Nephron (organoid): Measurements from ENCODE around the gene INTS3.

ENCODE experiments used
- H3K27ac Mint-ChIP-seq, 3 experiments: 2 replicates each; pipeline ENCODE4 v1.8.0; 2020; ENCODE audit warnings: mixed read lengths in 3 of 3, mild to moderate bottlenecking in 2 of 3, moderate library complexity in 1 of 3
- H3K27me3 Mint-ChIP-seq: 2 replicates; pipeline ENCODE4 v1.8.0; 2021; ENCODE audit warnings: low read depth, mild to moderate bottlenecking, moderate library complexity, mixed read lengths
- H3K36me3 Mint-ChIP-seq: 2 replicates; pipeline ENCODE4 v1.8.0; 2020; ENCODE audit warnings: low read depth, mixed read lengths
- H3K4me1 Mint-ChIP-seq: 2 replicates; pipeline ENCODE4 v1.8.0; 2020; ENCODE audit warnings: mixed read lengths
- H3K4me3 Mint-ChIP-seq, 3 experiments: 2 replicates each; pipeline ENCODE4 v1.8.0; 2020; ENCODE audit warnings: mild to moderate bottlenecking in 3 of 3, mixed read lengths in 3 of 3, moderate library complexity in 2 of 3
- H3K9me3 Mint-ChIP-seq: 2 replicates; pipeline ENCODE4 v1.8.0; 2020; ENCODE audit warnings: mixed read lengths
- TF ChIP-seq, protein P1 (sequence below), 3 experiments: fragments of 200-600 bp; sonication (generic); IDR thresholded peaks; one replicate each; pipeline ENCODE4 v1.5.0; 2021; ENCODE audit warnings: antibody characterized with exemption in 3 of 3; ENCODE audit not compliant: unreplicated experiment in 3 of 3

The INTS3 gene

DNA sequence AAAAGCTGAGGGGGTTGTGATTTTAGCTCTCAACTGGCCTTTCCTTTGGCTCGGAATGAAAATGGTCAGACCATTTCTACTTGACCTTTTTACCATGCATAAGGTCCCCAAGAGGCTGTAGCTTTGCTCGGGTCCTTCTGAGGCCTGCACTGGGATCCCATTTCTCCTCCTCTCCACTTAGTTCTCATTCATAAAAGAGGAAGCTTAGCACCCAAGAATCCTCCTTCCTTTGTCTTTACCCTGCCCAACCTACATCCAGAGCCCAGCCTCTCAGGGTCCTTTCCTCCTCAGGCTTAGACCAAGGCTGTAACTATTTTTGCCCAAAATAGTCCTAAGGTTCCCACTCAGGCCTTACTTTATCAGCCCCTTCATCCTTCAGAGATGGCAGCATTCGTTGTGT lies 41.4 kb downstream of the INTS3 start:
- peaks cover 15% of the 10 kb centered on the region for H3K4me1 Mint-ChIP-seq
- TF ChIP-seq, protein P1, sequence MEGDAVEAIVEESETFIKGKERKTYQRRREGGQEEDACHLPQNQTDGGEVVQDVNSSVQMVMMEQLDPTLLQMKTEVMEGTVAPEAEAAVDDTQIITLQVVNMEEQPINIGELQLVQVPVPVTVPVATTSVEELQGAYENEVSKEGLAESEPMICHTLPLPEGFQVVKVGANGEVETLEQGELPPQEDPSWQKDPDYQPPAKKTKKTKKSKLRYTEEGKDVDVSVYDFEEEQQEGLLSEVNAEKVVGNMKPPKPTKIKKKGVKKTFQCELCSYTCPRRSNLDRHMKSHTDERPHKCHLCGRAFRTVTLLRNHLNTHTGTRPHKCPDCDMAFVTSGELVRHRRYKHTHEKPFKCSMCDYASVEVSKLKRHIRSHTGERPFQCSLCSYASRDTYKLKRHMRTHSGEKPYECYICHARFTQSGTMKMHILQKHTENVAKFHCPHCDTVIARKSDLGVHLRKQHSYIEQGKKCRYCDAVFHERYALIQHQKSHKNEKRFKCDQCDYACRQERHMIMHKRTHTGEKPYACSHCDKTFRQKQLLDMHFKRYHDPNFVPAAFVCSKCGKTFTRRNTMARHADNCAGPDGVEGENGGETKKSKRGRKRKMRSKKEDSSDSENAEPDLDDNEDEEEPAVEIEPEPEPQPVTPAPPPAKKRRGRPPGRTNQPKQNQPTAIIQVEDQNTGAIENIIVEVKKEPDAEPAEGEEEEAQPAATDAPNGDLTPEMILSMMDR (IDR thresholded peaks at IDR 0.05; ENCODE audit: unreplicated experiment in 3 of 3), result no peak
- peaks cover 66% of the 10 kb centered on the region for H3K36me3 Mint-ChIP-seq
- H3K4me3 Mint-ChIP-seq, result no peak overlapping the region
- H3K27me3 Mint-ChIP-seq, result peaks cover 5% of the 10 kb centered on the region
- peak overlapping the region in 2 of 3 experiments; percentile 49 to 55 for H3K27ac Mint-ChIP-seq
- H3K9me3 Mint-ChIP-seq, result no peaks in the 10 kb centered on the region

DNA sequence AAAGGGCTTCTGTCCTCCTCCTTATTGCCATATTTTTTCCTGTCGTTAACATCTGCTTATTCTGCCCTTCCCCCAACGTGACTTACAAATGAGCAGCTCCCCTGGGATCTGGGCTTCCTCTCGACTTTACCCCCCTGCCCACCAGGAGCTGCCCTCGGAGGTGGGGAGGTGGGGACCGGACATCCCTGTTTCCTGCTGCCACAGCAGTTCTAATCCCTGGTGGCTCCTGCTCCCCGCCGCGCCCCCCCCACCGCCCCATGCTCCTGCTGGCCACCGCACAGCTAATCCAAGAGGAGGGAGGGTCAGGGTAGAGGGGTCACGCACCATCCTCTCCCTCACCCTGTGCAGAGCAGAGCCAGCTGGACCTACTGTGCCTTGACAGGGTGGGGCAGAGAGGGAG lies 42.9 kb downstream of the INTS3 start:
- H3K27ac Mint-ChIP-seq, result peak overlapping the region; percentile 64 to 92 (median 71)
- TF ChIP-seq, protein P1 (IDR thresholded peaks at IDR 0.05; ENCODE audit: unreplicated experiment in 3 of 3), result no peak
- no peaks in the 10 kb centered on the region for H3K9me3 Mint-ChIP-seq
- peaks cover 21% of the 10 kb centered on the region for H3K4me1 Mint-ChIP-seq
- H3K27me3 Mint-ChIP-seq, result peaks cover 5% of the 10 kb centered on the region
- H3K36me3 Mint-ChIP-seq, result peaks cover 59% of the 10 kb centered on the region
- no peak overlapping the region for H3K4me3 Mint-ChIP-seq

DNA sequence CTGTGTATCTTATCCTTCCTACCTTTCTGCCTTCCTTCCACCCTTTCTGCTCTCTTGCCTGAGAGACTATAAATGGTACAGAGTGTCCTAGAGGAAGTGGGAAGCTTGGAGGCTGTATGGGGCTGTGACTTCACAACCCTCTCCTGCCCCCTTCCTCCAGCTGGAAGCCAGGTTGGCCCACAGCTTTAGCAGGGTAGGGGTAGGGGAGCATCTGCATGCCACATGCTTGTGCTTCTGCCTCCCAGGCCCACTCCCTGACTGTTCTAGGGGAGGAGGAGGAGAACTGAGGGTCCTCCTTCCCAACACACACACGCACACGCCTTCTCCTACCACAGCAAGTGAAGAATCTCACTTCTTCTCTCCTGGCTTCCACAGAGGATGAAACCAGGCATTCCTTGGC lies 43.4 kb downstream of the INTS3 start:
- TF ChIP-seq, protein P1 (IDR thresholded peaks at IDR 0.05; ENCODE audit: unreplicated experiment in 3 of 3), result no peak
- Mint-ChIP-seq H3K36me3 (peaks cover 54% of the 10 kb centered on the region), H3K27me3 (peaks cover 4% of the 10 kb centered on the region), H3K27ac (peak overlapping the region; percentile 64 to 92 (median 71)), H3K4me1 (peaks cover 21% of the 10 kb centered on the region), H3K9me3 (no peaks in the 10 kb centered on the region), H3K4me3 (peak overlapping the region in 1 of 3 experiments; percentile 48)

DNA sequence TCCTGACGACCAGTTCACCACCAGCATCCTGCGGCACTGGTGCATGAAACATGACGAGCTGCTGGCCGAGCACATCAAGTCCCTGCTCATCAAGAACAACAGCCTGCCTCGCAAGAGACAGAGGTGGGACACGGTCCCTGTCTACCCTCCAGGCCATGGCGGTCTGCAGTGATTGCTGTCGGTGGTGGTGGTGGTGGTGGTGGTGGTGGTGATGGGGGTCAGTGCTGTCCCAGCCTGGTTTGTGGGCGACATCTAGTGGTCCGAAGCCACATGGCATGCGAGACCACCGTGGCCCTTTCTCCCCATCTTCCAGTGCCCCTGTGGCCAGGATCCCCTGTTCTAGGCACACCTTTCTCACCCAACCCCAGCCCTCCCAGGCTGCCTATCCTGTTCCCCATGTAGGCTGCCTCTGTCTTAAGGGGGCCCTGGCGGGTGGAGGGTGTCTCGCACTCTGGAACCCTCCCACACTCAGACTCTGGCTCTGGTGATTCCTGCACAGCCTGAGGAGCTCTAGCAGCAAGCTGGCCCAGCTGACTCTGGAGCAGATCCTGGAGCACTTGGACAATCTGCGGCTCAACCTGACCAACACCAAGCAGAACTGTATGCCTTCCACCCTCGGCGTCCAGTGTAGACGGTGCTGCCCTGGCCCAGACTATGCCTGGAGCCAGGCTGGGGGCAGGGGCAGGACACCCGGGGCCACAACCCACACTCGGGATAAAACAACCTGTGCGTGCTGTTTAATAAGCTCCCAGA lies 44.2 kb downstream of the INTS3 start:
- peaks cover 25% of the 10 kb centered on the region for H3K4me1 Mint-ChIP-seq
- peak overlapping the region in 1 of 3 experiments; percentile 23 for H3K4me3 Mint-ChIP-seq
- peaks cover 5% of the 10 kb centered on the region for H3K27me3 Mint-ChIP-seq
- peak overlapping the region in 1 of 3 experiments; percentile 92 for H3K27ac Mint-ChIP-seq
- peaks cover 51% of the 10 kb centered on the region for H3K36me3 Mint-ChIP-seq
- TF ChIP-seq, protein P1 (IDR thresholded peaks at IDR 0.05; ENCODE audit: unreplicated experiment in 3 of 3), result peak; percentile 49 to 57 (median 49)
- no peaks in the 10 kb centered on the region for H3K9me3 Mint-ChIP-seq

DNA sequence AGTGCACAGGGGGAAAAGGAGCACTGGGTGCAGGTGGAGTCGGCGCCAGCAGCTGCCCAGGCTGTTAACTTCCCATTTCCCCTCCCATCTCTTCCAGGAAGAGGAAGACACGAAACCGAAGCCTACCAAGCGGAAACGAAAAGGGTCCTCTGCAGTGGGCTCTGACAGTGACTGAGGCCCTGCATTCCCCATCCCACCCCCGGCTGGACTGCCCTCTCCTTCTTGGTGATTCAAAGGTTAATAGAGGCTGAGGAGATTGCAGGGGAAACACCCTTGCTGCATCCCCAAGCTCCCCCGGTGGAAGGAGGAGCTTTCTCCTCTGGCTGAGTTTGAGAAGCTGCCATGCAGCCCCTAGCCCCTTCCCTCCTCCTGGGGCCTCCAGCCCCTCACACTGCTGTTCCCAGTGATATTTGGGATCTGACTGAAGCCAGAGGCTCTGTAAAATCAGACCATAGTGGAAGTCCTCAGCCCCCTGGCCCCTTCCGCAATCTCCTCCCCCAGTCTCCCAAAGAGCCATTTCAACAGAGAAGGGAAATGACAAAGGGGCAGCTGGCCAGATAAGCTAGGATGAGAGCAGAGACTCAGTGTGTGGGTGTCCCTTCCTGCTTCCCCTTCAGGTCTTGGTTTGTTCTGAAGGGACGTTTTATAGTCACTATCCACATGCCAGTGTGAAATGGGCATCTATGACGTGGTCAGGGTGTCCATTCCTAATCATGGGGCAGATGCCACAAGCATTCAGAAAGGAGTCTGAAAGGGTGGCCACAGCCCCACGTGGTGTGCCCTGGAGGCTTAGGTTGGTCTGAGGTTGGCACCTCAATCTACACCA lies 45.5 kb downstream of the INTS3 start:
- Mint-ChIP-seq H3K4me3 (peak overlapping the region; percentile 27 to 87 (median 64)), H3K27me3 (peaks cover 10% of the 10 kb centered on the region)
- TF ChIP-seq, protein P1 (IDR thresholded peaks at IDR 0.05; ENCODE audit: unreplicated experiment in 3 of 3), result no peak

More for the DNA sequence above, 45.5 kb downstream of the INTS3 start:
- no peaks in the 10 kb centered on the region for H3K9me3 Mint-ChIP-seq
- peaks cover 38% of the 10 kb centered on the region for H3K36me3 Mint-ChIP-seq
- peaks cover 29% of the 10 kb centered on the region for H3K4me1 Mint-ChIP-seq
- H3K27ac Mint-ChIP-seq, result peak overlapping the region; percentile 47 to 82 (median 72)
